OCI-M1 (cell line): ENCODE results near the gene NCAPG2.
"Not testable (repeated sequence)": the region's sequence is repeated elsewhere in the genome, so short reads cannot be mapped to it uniquely, and the experiment has no call there.

Source experiments
- DNase-seq: peaks from one replicate; lab custom pipeline; 2025; lab: John Stamatoyannopoulos, UW

Gene NCAPG2

GRCh38 chr7:158633055-158633956, 71.3 kb downstream of the NCAPG2 start:
- no peak for DNase-seq

- DNase-seq, result no peak
Observed at GRCh38 chr7:158631574-158632195, 72.9 kb downstream of the NCAPG2 start.

- DNase-seq, result not testable (repeated sequence)
Observed at GRCh38 chr7:158626289-158626688, 78.3 kb downstream of the NCAPG2 start.

- DNase-seq, result no peak
Observed at GRCh38 chr7:158623241-158623640, 81.4 kb downstream of the NCAPG2 start.

- DNase-seq, result no peak
Observed at GRCh38 chr7:158620839-158621441, 83.7 kb downstream of the NCAPG2 start.

- no peak for DNase-seq
Observed at GRCh38 chr7:158620418-158620817, 84.2 kb downstream of the NCAPG2 start.

GRCh38 chr7:158618745-158619140, 85.9 kb downstream of the NCAPG2 start:
- DNase-seq, result no peak

- DNase-seq, result no peak
Observed at GRCh38 chr7:158617737-158618128, 86.9 kb downstream of the NCAPG2 start.

GRCh38 chr7:158616050-158616449, 88.6 kb downstream of the NCAPG2 start:
- DNase-seq, result no peak

GRCh38 chr7:158614700-158615099, 89.9 kb downstream of the NCAPG2 start:
- DNase-seq, result no peak

- no peak for DNase-seq
Observed at GRCh38 chr7:158613481-158613880, 91.1 kb downstream of the NCAPG2 start.

- DNase-seq, result no peak
Observed at GRCh38 chr7:158612546-158612945, 92.1 kb downstream of the NCAPG2 start.

- no peak for DNase-seq
Observed at GRCh38 chr7:158611541-158611940, 93.1 kb downstream of the NCAPG2 start.

- no peak for DNase-seq
Observed at GRCh38 chr7:158609313-158609974, 95.2 kb downstream of the NCAPG2 start.

GRCh38 chr7:158607563-158607962, 97.0 kb downstream of the NCAPG2 start:
- DNase-seq, result no peak

- DNase-seq, result no peak
Observed at GRCh38 chr7:158606671-158607424, 97.8 kb downstream of the NCAPG2 start.

- no peak for DNase-seq
Observed at GRCh38 chr7:158606129-158606528, 98.5 kb downstream of the NCAPG2 start.

GRCh38 chr7:158603773-158604755, 100.5 kb downstream of the NCAPG2 start:
- no peak for DNase-seq

- no peak for DNase-seq
Observed at GRCh38 chr7:158602905-158603772, 101.5 kb downstream of the NCAPG2 start.
